Bronchial epithelial cell (primary cell): Measurements from ENCODE around the gene KRT78. TPM values are rescaled to one million over a fixed set of nuclear protein-coding genes. Genes with fewer than 3 reads are reported as not detected.

ENCODE experiments used
- DNase-seq: peaks from one replicate; pipeline ENCODE4 v3.0.0-alpha.2; 2010; ENCODE audit warnings: low read depth
- FAIRE-seq: peaks from 2 replicates; lab custom pipeline; 2011; peaks lifted over from hg19 to GRCh38; lab: Jason Lieb, UNC
- H3K27me3 ChIP-seq: 2 replicates; pipeline ENCODE4 v1.5.1; 2011; ENCODE audit warnings: low read length; ENCODE audit not compliant: control insufficient read depth, insufficient read depth
- H3K36me3 ChIP-seq: 2 replicates; pipeline ENCODE4 v1.5.1; 2011; ENCODE audit warnings: low read length; ENCODE audit not compliant: control insufficient read depth, insufficient read depth
- H3K4me3 ChIP-seq: 2 replicates; pipeline ENCODE4 v1.5.1; 2011; ENCODE audit warnings: mild to moderate bottlenecking, low read depth, low read length, control low read depth
- total RNA-seq: library from RNA; depleted of rRNA; stranded (reverse); fragments of >200 nt; gene quantifications from 2 replicates; pipeline ENCODE4 v1.2.1, GENCODE V29; 2014
- TF ChIP-seq, protein P1 (sequence below): IDR thresholded peaks from 2 replicates; pipeline ENCODE4 v1.5.1; 2011; ENCODE audit warnings: mild to moderate bottlenecking, moderate library complexity, low read length, control low read depth, inconsistent platforms; ENCODE audit not compliant: insufficient read depth, severe bottlenecking

Gene KRT78
- total RNA-seq, 1 donor from 2014 or later: 5.3 TPM

DNA sequence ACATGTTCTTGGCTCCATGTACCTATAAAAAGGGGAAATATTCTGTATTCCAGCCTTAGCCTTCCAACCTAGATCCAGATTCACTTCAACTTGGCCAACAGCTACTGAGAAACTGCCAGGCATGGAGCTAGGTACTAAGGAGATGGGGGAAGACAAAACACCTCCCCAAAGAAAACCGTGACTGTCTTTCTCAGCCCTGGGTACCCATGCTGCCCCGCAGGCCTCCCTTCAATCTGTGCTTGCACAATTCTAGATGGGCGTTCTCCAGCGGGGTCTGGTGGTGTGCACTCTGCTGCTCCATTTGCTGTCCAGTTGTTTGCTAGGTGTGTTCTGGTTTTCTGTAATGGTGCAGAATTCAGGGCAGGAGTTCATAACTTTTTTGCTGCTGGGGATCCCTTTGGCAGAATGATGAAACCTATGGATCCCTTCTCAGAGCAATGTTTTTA lies 34.1 kb downstream of the KRT78 start:
- Histone ChIP-seq H3K36me3 (no peaks in the 10 kb centered on the region), H3K4me3 (no peak overlapping the region), H3K27me3 (peaks cover 9% of the 10 kb centered on the region)
- DNase-seq: no peak
- TF ChIP-seq, protein P1, sequence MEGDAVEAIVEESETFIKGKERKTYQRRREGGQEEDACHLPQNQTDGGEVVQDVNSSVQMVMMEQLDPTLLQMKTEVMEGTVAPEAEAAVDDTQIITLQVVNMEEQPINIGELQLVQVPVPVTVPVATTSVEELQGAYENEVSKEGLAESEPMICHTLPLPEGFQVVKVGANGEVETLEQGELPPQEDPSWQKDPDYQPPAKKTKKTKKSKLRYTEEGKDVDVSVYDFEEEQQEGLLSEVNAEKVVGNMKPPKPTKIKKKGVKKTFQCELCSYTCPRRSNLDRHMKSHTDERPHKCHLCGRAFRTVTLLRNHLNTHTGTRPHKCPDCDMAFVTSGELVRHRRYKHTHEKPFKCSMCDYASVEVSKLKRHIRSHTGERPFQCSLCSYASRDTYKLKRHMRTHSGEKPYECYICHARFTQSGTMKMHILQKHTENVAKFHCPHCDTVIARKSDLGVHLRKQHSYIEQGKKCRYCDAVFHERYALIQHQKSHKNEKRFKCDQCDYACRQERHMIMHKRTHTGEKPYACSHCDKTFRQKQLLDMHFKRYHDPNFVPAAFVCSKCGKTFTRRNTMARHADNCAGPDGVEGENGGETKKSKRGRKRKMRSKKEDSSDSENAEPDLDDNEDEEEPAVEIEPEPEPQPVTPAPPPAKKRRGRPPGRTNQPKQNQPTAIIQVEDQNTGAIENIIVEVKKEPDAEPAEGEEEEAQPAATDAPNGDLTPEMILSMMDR: no peak
- FAIRE-seq: no peak

DNA sequence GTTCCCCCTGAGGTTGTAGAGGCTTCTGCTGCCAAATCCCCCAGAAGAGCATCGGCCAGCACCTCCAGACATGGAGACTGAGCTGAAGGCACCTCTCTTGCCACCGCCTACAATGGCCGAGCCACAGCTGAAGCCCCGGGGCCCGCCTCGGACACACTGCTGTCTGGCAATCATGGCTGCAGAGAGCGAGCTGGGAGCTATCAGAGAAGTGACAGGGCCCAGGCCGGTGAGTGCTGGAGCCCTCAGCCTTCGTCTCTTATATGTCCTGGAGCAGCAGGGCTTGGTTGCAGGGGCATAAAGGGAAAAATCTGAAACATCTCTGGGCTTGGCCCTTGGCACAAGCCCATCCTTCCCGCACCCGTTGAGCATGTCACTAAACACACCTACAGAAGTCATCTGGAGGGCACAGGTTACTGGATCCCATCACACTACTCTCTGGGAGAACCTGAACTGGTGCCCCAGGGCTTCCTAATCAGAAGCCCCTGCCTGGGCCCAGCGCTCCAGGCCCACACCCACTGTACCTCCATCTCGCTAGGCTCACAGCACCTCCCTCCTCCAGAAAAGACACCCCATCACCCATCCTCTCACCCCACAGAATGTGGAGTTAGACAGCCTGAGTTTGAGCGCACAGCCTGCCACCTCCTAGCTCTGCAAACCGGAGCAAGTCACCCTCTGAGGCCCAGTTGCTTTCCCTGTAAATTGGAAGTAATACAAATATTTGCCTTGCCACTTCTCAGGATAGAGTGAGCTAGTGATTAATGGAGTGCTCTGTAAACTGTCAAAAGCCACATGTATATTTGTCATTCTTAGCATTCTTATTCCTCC lies 34.7 kb downstream of the KRT78 start, which contains the start of gene KRT4:
Gene KRT4 (minus strand): TSS at position 232 of the 825 bp plus-strand sequence. CDS start 58 bp downstream, at position 174.
- TF ChIP-seq, protein P1: no peak
- FAIRE-seq: no peak
- Histone ChIP-seq H3K27me3 (peaks cover 9% of the 10 kb centered on the region), H3K4me3 (no peak within 1 kb of the TSS), H3K36me3 (no peaks in the 10 kb centered on the region)
- no peak for DNase-seq

DNA sequence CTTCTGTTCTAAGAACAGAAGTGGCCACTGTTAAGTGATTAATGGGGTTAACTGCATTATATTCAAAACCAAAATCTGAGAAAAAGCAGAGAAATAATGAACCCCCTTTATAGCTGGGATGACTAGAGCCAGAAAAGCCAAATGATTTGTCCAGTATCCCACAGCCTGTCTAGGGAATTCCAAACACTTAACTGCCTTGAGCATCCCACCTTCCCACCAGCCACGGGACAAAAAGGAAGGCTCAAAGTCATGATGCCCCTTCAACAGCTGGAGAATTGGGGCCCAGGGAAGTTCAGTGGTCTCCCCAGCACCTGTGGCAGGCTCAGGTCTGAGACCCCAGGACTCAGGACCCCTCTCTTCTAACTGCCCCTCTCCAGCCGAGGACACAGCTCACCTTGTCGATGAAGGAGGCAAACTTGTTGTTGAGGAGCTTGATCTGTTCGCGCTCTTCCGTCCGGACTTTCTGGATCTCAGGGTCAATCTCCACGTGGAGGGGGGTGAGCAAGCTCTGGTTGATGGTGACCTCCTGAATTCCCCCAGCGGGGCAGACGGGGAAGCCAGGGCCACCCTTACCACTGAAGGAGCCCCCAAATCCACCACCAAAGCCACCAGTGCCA lies 35.5 kb downstream of the KRT78 start:
- TF ChIP-seq, protein P1: no peak
- no peak for FAIRE-seq
- no peak overlapping the region for H3K4me3 ChIP-seq
- no peak for DNase-seq
- peaks cover 9% of the 10 kb centered on the region for H3K27me3 ChIP-seq
- H3K36me3 ChIP-seq: no peaks in the 10 kb centered on the region

DNA sequence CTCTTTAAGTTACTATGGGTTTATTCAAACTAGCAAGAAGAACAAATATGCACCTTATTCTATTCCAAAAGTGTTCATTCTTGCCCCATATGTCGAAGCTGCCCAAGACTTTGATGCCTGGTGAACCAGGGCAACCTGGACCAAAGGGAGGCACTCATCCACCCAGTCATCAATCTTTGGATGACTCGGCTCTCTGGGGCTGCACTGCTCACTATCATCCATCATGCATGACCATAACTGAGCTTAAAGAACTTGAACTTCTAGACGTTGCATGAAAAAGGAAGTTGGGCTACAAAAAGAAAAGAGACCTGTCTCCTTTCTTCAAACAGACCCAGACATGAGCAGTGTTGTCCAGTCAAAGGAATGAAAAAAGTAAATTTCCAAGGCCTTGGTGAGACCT lies 36.0 kb downstream of the KRT78 start:
- Histone ChIP-seq H3K36me3 (no peaks in the 10 kb centered on the region), H3K4me3 (no peak overlapping the region), H3K27me3 (peaks cover 9% of the 10 kb centered on the region)
- DNase-seq (no peak), FAIRE-seq (no peak)
- TF ChIP-seq, protein P1: no peak

DNA sequence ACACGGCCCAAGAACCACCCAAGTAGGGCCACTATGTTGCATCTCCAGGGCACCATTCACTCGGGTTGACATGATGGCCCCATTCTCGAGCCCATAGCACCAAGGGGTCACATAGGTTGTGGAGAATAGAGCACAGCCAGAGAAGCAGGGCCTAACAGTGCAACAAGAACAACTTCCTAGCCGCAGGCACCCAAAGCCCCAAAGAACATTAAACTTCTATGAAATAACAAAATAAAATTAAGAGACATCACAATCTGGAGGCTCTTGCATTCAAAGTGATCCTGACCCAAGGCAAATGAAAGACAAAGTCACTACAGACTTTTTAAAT lies 36.8 kb downstream of the KRT78 start:
- DNase-seq (no peak), FAIRE-seq (no peak)
- no peaks in the 10 kb centered on the region for H3K36me3 ChIP-seq
- peaks cover 7% of the 10 kb centered on the region for H3K27me3 ChIP-seq
- TF ChIP-seq, protein P1: no peak
- no peak overlapping the region for H3K4me3 ChIP-seq
